ENCODE results near the gene SNX15.

DNA sequence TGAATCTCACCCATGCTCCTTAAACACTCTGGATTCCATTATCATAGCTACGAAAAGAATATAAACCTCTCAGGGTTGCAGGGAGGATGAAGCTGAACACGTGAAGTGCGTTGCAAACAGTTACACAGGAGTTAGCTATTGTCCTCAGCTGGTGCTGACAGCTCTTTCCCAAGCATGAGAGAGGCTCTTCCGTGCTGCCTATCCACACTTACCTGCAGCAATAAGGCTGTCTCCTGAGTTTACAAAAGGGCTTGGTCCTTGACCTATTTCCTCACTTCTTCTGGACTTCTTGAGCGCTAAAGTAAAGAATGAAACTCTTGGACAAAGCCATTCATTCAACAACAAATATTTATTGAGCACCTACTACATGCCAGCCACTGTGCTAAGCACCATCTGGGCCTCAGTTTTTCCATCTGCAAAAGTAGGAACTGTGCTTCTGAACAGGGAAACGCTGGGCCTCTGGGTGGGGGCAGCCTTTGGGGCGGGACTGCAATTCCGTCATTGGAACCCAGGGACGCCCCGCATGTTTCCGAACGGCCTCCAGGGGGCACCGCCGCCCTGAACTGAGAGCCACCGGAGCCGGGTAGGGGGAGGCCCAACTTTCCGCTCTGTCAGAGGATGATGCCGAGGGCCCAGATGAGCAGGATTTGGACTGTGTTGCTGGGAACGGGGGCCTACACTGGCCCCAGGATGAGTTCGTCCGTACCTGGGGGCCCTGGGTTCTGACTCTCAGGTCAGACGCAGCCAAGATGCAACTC lies 13.9 kb upstream of the SNX15 start:
- peak; percentile 62 for TF ChIP-seq CTCF (IDR thresholded peaks at IDR 0.05; ENCODE audit: low read length)
- no peak for TF ChIP-seq EZH2 (IDR thresholded peaks at IDR 0.05; ENCODE audit: borderline replicate concordance, low read length)

Measured in OCI-LY1 (cell line).